ENCODE measurements around the gene KLHL24. TPM values are rescaled to one million over a fixed set of nuclear protein-coding genes. Genes with fewer than 3 reads are reported as not detected.

The KLHL24 gene
- total and polyA plus RNA-seq, 2 experiments from 2014 or later: 8.2 to 51.0 TPM

DNA sequence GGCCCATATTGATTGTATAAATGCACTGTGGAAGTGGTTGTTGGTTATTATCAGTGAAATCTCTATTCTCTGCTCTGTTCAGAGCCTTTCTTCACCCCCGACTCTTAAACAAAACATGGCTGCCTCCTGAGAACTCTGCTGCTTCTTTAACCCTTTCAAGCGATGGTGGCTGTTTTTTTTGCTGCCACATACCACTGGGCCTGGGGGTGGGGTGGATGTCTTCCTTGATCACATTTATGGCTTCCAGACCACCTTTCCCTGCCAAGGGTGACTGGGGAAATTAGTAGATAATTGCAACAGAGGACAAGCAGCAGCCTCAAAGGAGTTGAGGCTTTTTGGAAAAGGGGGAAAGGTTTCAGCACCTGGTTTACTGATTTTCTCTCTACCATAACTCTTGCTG, 94.9 kb downstream of the KLHL24 start:
- Histone ChIP-seq H3K4me1 (ENCODE audit: insufficient read depth) (no peaks in the 10 kb centered on the region), H3K4me3 (no peak overlapping the region), H3F3A (replicated peaks; ENCODE audit: low read depth) (no peaks in the 10 kb centered on the region), H3K27ac (ENCODE audit: low read depth) (no peak overlapping the region), H3K36me3 (ENCODE audit: insufficient read depth) (peaks cover 47% of the 10 kb centered on the region), H3K4me2 (no peak overlapping the region), H3K27me3 (ENCODE audit: insufficient read depth) (no peaks in the 10 kb centered on the region), H3K79me2 (replicated peaks; ENCODE audit: insufficient read depth) (peaks cover 28% of the 10 kb centered on the region), H2AFZ (no peak overlapping the region), H4K20me1 (replicated peaks; ENCODE audit: insufficient read depth) (peaks cover 3% of the 10 kb centered on the region; the same call in 1 of the 2 replicates), H3K9me2 (ENCODE audit: insufficient read depth) (no peaks in the 10 kb centered on the region)
- no peak for DNase-seq (ENCODE audit: low spot score)
- TF ChIP-seq NANOG (IDR thresholded peaks at IDR 0.05; ENCODE audit: borderline replicate concordance) (no peak), EZH2phosphoT487 (IDR thresholded peaks at IDR 0.05; ENCODE audit: unreplicated experiment) (no peak), POLR2AphosphoS5 (IDR thresholded peaks at IDR 0.05; ENCODE audit: low read depth) (no peak), STAT1 (IDR thresholded peaks at IDR 0.05; ENCODE audit: unreplicated experiment) (no peak), ZNF114 (CRISPR knock-in tag; IDR thresholded peaks at IDR 0.05) (no peak), CREB1 (CRISPR knock-in tag; IDR thresholded peaks at IDR 0.05; ENCODE audit: low read depth) (no peak), JUNB (IDR thresholded peaks at IDR 0.05; ENCODE audit: unreplicated experiment) (no peak)
- TF ChIP-seq, protein P1, sequence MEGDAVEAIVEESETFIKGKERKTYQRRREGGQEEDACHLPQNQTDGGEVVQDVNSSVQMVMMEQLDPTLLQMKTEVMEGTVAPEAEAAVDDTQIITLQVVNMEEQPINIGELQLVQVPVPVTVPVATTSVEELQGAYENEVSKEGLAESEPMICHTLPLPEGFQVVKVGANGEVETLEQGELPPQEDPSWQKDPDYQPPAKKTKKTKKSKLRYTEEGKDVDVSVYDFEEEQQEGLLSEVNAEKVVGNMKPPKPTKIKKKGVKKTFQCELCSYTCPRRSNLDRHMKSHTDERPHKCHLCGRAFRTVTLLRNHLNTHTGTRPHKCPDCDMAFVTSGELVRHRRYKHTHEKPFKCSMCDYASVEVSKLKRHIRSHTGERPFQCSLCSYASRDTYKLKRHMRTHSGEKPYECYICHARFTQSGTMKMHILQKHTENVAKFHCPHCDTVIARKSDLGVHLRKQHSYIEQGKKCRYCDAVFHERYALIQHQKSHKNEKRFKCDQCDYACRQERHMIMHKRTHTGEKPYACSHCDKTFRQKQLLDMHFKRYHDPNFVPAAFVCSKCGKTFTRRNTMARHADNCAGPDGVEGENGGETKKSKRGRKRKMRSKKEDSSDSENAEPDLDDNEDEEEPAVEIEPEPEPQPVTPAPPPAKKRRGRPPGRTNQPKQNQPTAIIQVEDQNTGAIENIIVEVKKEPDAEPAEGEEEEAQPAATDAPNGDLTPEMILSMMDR (conservative IDR thresholded peaks at IDR 0.05; ENCODE audit: low read depth in 2 of 2): no peak
- TF ChIP-seq, protein P2, sequence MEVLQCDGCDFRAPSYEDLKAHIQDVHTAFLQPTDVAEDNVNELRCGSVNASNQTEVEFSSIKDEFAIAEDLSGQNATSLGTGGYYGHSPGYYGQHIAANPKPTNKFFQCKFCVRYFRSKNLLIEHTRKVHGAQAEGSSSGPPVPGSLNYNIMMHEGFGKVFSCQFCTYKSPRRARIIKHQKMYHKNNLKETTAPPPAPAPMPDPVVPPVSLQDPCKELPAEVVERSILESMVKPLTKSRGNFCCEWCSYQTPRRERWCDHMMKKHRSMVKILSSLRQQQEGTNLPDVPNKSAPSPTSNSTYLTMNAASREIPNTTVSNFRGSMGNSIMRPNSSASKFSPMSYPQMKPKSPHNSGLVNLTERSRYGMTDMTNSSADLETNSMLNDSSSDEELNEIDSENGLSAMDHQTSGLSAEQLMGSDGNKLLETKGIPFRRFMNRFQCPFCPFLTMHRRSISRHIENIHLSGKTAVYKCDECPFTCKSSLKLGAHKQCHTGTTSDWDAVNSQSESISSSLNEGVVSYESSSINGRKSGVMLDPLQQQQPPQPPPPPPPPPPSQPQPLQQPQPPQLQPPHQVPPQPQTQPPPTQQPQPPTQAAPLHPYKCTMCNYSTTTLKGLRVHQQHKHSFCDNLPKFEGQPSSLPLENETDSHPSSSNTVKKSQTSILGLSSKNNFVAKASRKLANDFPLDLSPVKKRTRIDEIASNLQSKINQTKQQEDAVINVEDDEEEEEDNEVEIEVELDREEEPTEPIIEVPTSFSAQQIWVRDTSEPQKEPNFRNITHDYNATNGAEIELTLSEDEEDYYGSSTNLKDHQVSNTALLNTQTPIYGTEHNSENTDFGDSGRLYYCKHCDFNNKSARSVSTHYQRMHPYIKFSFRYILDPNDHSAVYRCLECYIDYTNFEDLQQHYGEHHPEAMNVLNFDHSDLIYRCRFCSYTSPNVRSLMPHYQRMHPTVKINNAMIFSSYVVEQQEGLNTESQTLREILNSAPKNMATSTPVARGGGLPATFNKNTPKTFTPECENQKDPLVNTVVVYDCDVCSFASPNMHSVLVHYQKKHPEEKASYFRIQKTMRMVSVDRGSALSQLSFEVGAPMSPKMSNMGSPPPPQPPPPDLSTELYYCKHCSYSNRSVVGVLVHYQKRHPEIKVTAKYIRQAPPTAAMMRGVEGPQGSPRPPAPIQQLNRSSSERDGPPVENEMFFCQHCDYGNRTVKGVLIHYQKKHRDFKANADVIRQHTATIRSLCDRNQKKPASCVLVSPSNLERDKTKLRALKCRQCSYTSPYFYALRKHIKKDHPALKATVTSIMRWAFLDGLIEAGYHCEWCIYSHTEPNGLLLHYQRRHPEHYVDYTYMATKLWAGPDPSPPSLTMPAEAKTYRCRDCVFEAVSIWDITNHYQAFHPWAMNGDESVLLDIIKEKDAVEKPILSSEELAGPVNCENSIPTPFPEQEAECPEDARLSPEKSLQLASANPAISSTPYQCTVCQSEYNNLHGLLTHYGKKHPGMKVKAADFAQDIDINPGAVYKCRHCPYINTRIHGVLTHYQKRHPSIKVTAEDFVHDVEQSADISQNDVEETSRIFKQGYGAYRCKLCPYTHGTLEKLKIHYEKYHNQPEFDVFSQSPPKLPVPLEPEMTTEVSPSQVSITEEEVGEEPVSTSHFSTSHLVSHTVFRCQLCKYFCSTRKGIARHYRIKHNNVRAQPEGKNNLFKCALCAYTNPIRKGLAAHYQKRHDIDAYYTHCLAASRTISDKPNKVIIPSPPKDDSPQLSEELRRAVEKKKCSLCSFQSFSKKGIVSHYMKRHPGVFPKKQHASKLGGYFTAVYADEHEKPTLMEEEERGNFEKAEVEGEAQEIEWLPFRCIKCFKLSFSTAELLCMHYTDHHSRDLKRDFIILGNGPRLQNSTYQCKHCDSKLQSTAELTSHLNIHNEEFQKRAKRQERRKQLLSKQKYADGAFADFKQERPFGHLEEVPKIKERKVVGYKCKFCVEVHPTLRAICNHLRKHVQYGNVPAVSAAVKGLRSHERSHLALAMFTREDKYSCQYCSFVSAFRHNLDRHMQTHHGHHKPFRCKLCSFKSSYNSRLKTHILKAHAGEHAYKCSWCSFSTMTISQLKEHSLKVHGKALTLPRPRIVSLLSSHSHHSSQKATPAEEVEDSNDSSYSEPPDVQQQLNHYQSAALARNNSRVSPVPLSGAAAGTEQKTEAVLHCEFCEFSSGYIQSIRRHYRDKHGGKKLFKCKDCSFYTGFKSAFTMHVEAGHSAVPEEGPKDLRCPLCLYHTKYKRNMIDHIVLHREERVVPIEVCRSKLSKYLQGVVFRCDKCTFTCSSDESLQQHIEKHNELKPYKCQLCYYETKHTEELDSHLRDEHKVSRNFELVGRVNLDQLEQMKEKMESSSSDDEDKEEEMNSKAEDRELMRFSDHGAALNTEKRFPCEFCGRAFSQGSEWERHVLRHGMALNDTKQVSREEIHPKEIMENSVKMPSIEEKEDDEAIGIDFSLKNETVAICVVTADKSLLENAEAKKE (CRISPR knock-in tag; IDR thresholded peaks at IDR 0.05): no peak
- TF ChIP-seq, protein P3, sequence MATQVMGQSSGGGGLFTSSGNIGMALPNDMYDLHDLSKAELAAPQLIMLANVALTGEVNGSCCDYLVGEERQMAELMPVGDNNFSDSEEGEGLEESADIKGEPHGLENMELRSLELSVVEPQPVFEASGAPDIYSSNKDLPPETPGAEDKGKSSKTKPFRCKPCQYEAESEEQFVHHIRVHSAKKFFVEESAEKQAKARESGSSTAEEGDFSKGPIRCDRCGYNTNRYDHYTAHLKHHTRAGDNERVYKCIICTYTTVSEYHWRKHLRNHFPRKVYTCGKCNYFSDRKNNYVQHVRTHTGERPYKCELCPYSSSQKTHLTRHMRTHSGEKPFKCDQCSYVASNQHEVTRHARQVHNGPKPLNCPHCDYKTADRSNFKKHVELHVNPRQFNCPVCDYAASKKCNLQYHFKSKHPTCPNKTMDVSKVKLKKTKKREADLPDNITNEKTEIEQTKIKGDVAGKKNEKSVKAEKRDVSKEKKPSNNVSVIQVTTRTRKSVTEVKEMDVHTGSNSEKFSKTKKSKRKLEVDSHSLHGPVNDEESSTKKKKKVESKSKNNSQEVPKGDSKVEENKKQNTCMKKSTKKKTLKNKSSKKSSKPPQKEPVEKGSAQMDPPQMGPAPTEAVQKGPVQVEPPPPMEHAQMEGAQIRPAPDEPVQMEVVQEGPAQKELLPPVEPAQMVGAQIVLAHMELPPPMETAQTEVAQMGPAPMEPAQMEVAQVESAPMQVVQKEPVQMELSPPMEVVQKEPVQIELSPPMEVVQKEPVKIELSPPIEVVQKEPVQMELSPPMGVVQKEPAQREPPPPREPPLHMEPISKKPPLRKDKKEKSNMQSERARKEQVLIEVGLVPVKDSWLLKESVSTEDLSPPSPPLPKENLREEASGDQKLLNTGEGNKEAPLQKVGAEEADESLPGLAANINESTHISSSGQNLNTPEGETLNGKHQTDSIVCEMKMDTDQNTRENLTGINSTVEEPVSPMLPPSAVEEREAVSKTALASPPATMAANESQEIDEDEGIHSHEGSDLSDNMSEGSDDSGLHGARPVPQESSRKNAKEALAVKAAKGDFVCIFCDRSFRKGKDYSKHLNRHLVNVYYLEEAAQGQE (IDR thresholded peaks at IDR 0.05; ENCODE audit: unreplicated experiment): no peak
- TF ChIP-seq, protein P4, sequence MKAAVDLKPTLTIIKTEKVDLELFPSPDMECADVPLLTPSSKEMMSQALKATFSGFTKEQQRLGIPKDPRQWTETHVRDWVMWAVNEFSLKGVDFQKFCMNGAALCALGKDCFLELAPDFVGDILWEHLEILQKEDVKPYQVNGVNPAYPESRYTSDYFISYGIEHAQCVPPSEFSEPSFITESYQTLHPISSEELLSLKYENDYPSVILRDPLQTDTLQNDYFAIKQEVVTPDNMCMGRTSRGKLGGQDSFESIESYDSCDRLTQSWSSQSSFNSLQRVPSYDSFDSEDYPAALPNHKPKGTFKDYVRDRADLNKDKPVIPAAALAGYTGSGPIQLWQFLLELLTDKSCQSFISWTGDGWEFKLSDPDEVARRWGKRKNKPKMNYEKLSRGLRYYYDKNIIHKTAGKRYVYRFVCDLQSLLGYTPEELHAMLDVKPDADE (IDR thresholded peaks at IDR 0.05): no peak
- Mint-ChIP-seq H3K9me3 (no peaks in the 10 kb centered on the region), H3K4me1 (no peaks in the 10 kb centered on the region), H3K27me3 (ENCODE audit: insufficient read depth, low read depth, poor library complexity) (peaks cover 3% of the 10 kb centered on the region), H3K36me3 (ENCODE audit: low read depth) (peaks cover 86% of the 10 kb centered on the region), H3K4me3 (no peak overlapping the region), H3K27ac (no peak overlapping the region)
- ATAC-seq: no peak
